SK-N-SH (cell line): Measurements from ENCODE around the gene PCDHGA1. TPM values are rescaled to one million over a fixed set of nuclear protein-coding genes. Genes with fewer than 3 reads are reported as not detected.
A peak's percentile ranks its signal among the peaks of the same experiment; 100 is the strongest.

ENCODE experiments used
- CTCF ChIA-PET: fragments of 300-600, 350-600 bp; formaldehyde crosslinking; extraction: SDS; loops from one replicate; lab custom pipeline; 2021; lab: Yijun Ruan, JAX
- POLR2A ChIA-PET: fragments of 350-600 bp; sonication (Branson Sonifier 250); formaldehyde crosslinking; extraction: SDS; loops from one replicate; lab custom pipeline; 2020; ENCODE audit warnings: antibody characterized with exemption, inconsistent platforms; lab: Yijun Ruan, JAX
- DNase-seq: peaks from one replicate; pipeline ENCODE4 v3.0.0; 2012
- H2AFZ ChIP-seq: fragments of 200-600 bp; sonication (generic); 2 replicates; pipeline ENCODE4 v1.8.1; 2016; ENCODE audit warnings: antibody characterized with exemption, mild to moderate bottlenecking, low read depth
- H3F3A ChIP-seq: fragments of 200-600 bp; sonication (generic); replicated peaks from 2 replicates; pipeline ENCODE3; 2016; ENCODE audit warnings: antibody characterized with exemption, mild to moderate bottlenecking; ENCODE audit not compliant: insufficient read depth
- H3K27ac ChIP-seq, 2 experiments: fragments of 200-500 bp in 1 of 2; fragments of 200-600 bp in 1 of 2; sonication (Bioruptor generic) in 1 of 2; sonication (generic), shearing (Covaris generic) in 1 of 2; 2 replicates each; pipeline versions ENCODE4 v1.5.1 to v1.6.1; 2014 to 2016; ENCODE audit warnings: low read depth in 2 of 2, inconsistent platforms in 1 of 2, low read length in 1 of 2, mild to moderate bottlenecking in 1 of 2, mixed read lengths in 1 of 2
- H3K27me3 ChIP-seq: fragments of 200-600 bp; sonication (generic), shearing (Covaris generic); 2 replicates; pipeline ENCODE4 v1.6.1; 2016; ENCODE audit warnings: mixed run types; ENCODE audit not compliant: insufficient read depth
- H3K36me3 ChIP-seq, 2 experiments: fragments of 200-500 bp in 1 of 2; fragments of 200-600 bp in 1 of 2; sonication (Bioruptor generic) in 1 of 2; sonication (generic) in 1 of 2; replicated peaks in 1 of 2; 2 replicates each; pipeline versions ENCODE3 to v1.5.1; 2014 to 2016; ENCODE audit warnings: low read length in 1 of 2, mild to moderate bottlenecking in 1 of 2; ENCODE audit not compliant: insufficient read depth in 2 of 2, control insufficient read depth in 1 of 2
- H3K4me1 ChIP-seq, 2 experiments: fragments of 200-500 bp in 1 of 2; fragments of 200-600 bp in 1 of 2; sonication (Bioruptor generic) in 1 of 2; sonication (generic), shearing (Covaris generic) in 1 of 2; 2 replicates each; pipeline versions ENCODE4 v1.5.1 to v1.6.1; 2014 to 2016; ENCODE audit warnings: low read depth in 1 of 2, low read length in 1 of 2, mixed run types in 1 of 2; ENCODE audit not compliant: insufficient read depth in 2 of 2, control insufficient read depth in 1 of 2
- H3K4me2 ChIP-seq: fragments of 200-600 bp; sonication (generic), shearing (Covaris generic); 2 replicates; pipeline ENCODE4 v1.6.1; 2017; ENCODE audit warnings: mixed run types
- H3K4me3 ChIP-seq, 2 experiments: fragments of 200-500 bp in 1 of 2; fragments of 200-600 bp in 1 of 2; sonication (Bioruptor generic) in 1 of 2; sonication (generic), shearing (Covaris generic) in 1 of 2; 2 replicates each; pipeline versions ENCODE4 v1.5.1 to v1.8.1; 2014 to 2016; ENCODE audit warnings: low read depth in 2 of 2, inconsistent platforms in 1 of 2, low read length in 1 of 2, mild to moderate bottlenecking in 1 of 2, mixed read lengths in 1 of 2, moderate library complexity in 1 of 2
- H3K79me2 ChIP-seq: fragments of 200-600 bp; sonication (generic); 2 replicates; pipeline ENCODE4 v1.8.1; 2017; ENCODE audit warnings: mild to moderate bottlenecking; ENCODE audit not compliant: insufficient read depth
- H3K9ac ChIP-seq: fragments of 200-600 bp; sonication (generic); 2 replicates; pipeline ENCODE4 v1.6.1; 2017; ENCODE audit warnings: mixed run types
- H3K9me2 ChIP-seq: fragments of 200-600 bp; sonication (generic); 2 replicates; pipeline ENCODE4 v1.6.1; 2017; ENCODE audit warnings: mixed run types
- H3K9me3 ChIP-seq: fragments of 200-600 bp; sonication (generic); 2 replicates; pipeline ENCODE4 v1.6.1; 2017; ENCODE audit warnings: mixed run types, mild to moderate bottlenecking, moderate library complexity
- H4K20me1 ChIP-seq: fragments of 200-600 bp; sonication (generic); 2 replicates; pipeline ENCODE4 v1.6.1; 2017; ENCODE audit warnings: mild to moderate bottlenecking, mixed run types; ENCODE audit not compliant: insufficient read depth
- CHD2 ChIP-seq: fragments of 150-350 bp; IDR thresholded peaks from 2 replicates; pipeline ENCODE4 v1.6.1; 2018; ENCODE audit warnings: low read length; ENCODE audit not compliant: partially characterized antibody
- ELF1 ChIP-seq: IDR thresholded peaks from 2 replicates; pipeline ENCODE4 v1.4.0; 2012
- FOSL2 ChIP-seq: IDR thresholded peaks from 2 replicates; pipeline ENCODE4 v1.4.0; 2012; ENCODE audit warnings: low read depth, mild to moderate bottlenecking, moderate library complexity, borderline replicate concordance
- FOXJ3 ChIP-seq: sonication (generic); formaldehyde crosslinking; IDR thresholded peaks from 2 replicates; pipeline ENCODE4 v1.5.1; 2020; ENCODE audit warnings: mild to moderate bottlenecking, missing genetic modification reagents
- GABPA ChIP-seq: IDR thresholded peaks from 2 replicates; pipeline ENCODE4 v1.4.0; 2012; ENCODE audit warnings: low read depth, mild to moderate bottlenecking
- GATA2 ChIP-seq: sonication (generic); formaldehyde crosslinking; IDR thresholded peaks from 2 replicates; pipeline ENCODE4 v1.5.0; 2020; ENCODE audit warnings: mild to moderate bottlenecking, missing genetic modification reagents
- IRF3 ChIP-seq: fragments of 150-350 bp; IDR thresholded peaks from 2 replicates; pipeline ENCODE4 v1.6.1; 2016; ENCODE audit warnings: mild to moderate bottlenecking, low read depth, low read length
- JUND ChIP-seq: IDR thresholded peaks from 2 replicates; pipeline ENCODE4 v1.4.0; 2012
- MAX ChIP-seq: IDR thresholded peaks from 2 replicates; pipeline ENCODE4 v1.4.0; 2012; ENCODE audit warnings: low read depth
- MXI1 ChIP-seq: IDR thresholded peaks from 2 replicates; pipeline ENCODE4 v1.6.1; 2012; ENCODE audit warnings: mild to moderate bottlenecking, low read depth, low read length, improper control_type of control experiment
- PBX3 ChIP-seq: IDR thresholded peaks from 2 replicates; pipeline ENCODE4; 2012
- POLR2AphosphoS5 ChIP-seq: IDR thresholded peaks from 2 replicates; pipeline ENCODE4 v1.6.1; 2012; ENCODE audit warnings: low read depth, low read length
- RAD21 ChIP-seq: IDR thresholded peaks from 2 replicates; pipeline ENCODE4 v1.6.1; 2012; ENCODE audit warnings: mild to moderate bottlenecking, low read length
- RCOR1 ChIP-seq: fragments of 150-350 bp; IDR thresholded peaks from 2 replicates; pipeline ENCODE4 v1.6.1; 2017; ENCODE audit warnings: antibody characterized with exemption, low read length
- REST ChIP-seq: IDR thresholded peaks from 2 replicates; pipeline ENCODE4 v1.6.1; 2012; ENCODE audit warnings: mild to moderate bottlenecking, low read depth, low read length, moderate library complexity
- RFX5 ChIP-seq: IDR thresholded peaks from 2 replicates; pipeline ENCODE4 v1.6.1; 2012; ENCODE audit warnings: mild to moderate bottlenecking, improper control_type of control experiment, low read length
- RXRA ChIP-seq: IDR thresholded peaks from 2 replicates; pipeline ENCODE4 v1.4.0; 2012; ENCODE audit warnings: low read depth, mild to moderate bottlenecking, borderline replicate concordance
- SIN3A ChIP-seq: IDR thresholded peaks from 2 replicates; pipeline ENCODE4 v1.6.1; 2012; ENCODE audit warnings: low read depth, mild to moderate bottlenecking, low read length, moderate library complexity, borderline replicate concordance
- SMC3 ChIP-seq: IDR thresholded peaks from 2 replicates; pipeline ENCODE4 v1.6.1; 2012; ENCODE audit warnings: low read depth, low read length, improper control_type of control experiment
- TAF1 ChIP-seq: IDR thresholded peaks from 2 replicates; pipeline ENCODE4 v1.6.1; 2012; ENCODE audit warnings: low read depth, mild to moderate bottlenecking, low read length, moderate library complexity, borderline replicate concordance
- TCF12 ChIP-seq: IDR thresholded peaks from 2 replicates; pipeline ENCODE4 v1.4.0; 2012
- USF2 ChIP-seq: fragments of 150-350 bp; IDR thresholded peaks from 2 replicates; pipeline ENCODE4 v1.6.1; 2017; ENCODE audit warnings: antibody characterized with exemption, low read length, low read depth, borderline replicate concordance
- YY1 ChIP-seq: IDR thresholded peaks from 2 replicates; pipeline ENCODE4 v1.4.0; 2012; ENCODE audit warnings: low read depth, mild to moderate bottlenecking
- WGBS: methylation state at CpG from one replicate; pipeline ENCODE4 v1.1.6; 2017; ENCODE audit warnings: low lambda C conversion rate; 5-methylcytosine and 5-hydroxymethylcytosine counted together
- polyA plus RNA-seq, 3 experiments: library from polyadenylated mRNA; depleted of rRNA; stranded (reverse); fragments of >200 nt; gene quantifications; 2 replicates each; pipeline ENCODE4 v1.2.3, GENCODE V29; 2012

The PCDHGA1 gene
- polyA plus RNA-seq, 1 of the 3 experiments (the other 2 are of a cell fraction), result 1.2 TPM

GRCh38 chr5:141560151-141560550 lies 229.8 kb downstream of the PCDHGA1 start (continued):
- no peak for TF ChIP-seq USF2
- TF ChIP-seq POLR2AphosphoS5, result no peak
- TF ChIP-seq TCF12, result no peak

- H3K36me3 ChIP-seq, result peaks cover 28 to 40% of the 10 kb centered on the region in 2 experiments
- H3K27me3 ChIP-seq, result no peaks in the 10 kb centered on the region
- peak; percentile 68 for DNase-seq
- H3F3A ChIP-seq, result peaks cover 22% of the 10 kb centered on the region
- peaks cover 21 to 22% of the 10 kb centered on the region in 2 experiments; a peak in 3 of 4 replicates for H3K4me1 ChIP-seq
- H3K9ac ChIP-seq, result peak overlapping the region; percentile 80
- no peaks in the 10 kb centered on the region for H3K9me2 ChIP-seq
- no peaks in the 10 kb centered on the region for H4K20me1 ChIP-seq
- CTCF ChIA-PET, result interaction anchor here (0.6 to 10.4 kb wide), 31 partner anchors 32 to 830 kb away, joined by 3 to 191 read pairs (median 4); partner anchors contain the start of genes PCDHB11, PCDHB14, PCDHB16 and PCDHB4
- H2AFZ ChIP-seq, result peak overlapping the region; percentile 77
- POLR2A ChIA-PET, result interaction anchor here (0.7 to 1.2 kb wide), 5 partner anchors 178 to 411 kb away, joined by 3 to 7 read pairs (median 4); partner anchors contain the start of genes PCDHB16, PCDHB6, PCDHGA4 and PCDHGA7
- H3K4me3 ChIP-seq, result peak overlapping the region; percentile 22; a peak in 2 of 4 replicates
- WGBS, result 18% methylated on average over 9 of the region's 9 CpGs
- H3K79me2 ChIP-seq, result peaks cover 5% of the 10 kb centered on the region; the same call in 1 of the 2 replicates
- peak overlapping the region; percentile 91 to 100 for H3K27ac ChIP-seq
- peak overlapping the region; percentile 58; the same call in 1 of the 2 replicates for H3K4me2 ChIP-seq
- H3K9me3 ChIP-seq, result no peaks in the 10 kb centered on the region
- TF ChIP-seq YY1 (peak; percentile 84), FOSL2 (peak; percentile 12; the same call in 1 of the 2 replicates), JUND (no peak; the same call in 1 of the 2 replicates), RCOR1 (peak; percentile 51; the same call in 1 of the 2 replicates), RXRA (no peak; the same call in 1 of the 2 replicates), ELF1 (no peak), SMC3 (peak; percentile 100), PBX3 (peak; percentile 79), IRF3 (no peak), RAD21 (peak; percentile 92), GATA2 (CRISPR knock-in tag) (no peak), MXI1 (peak; percentile 69), REST (peak; percentile 60), TCF12 (peak; percentile 97), FOXJ3 (no peak), POLR2AphosphoS5 (peak; percentile 85), MAX (peak; percentile 75), GABPA (0 out of 2 replicates have a peak, but pooled peaks have one; percentile 18), CHD2 (peak; percentile 97), SIN3A (peak; percentile 15; the same call in 1 of the 2 replicates), RFX5 (peak; percentile 73; the same call in 1 of the 2 replicates), TAF1 (peak; percentile 61)
These were observed 230.6 kb downstream of the PCDHGA1 start for GRCh38 chr5:141560725-141561483.
